Spleen (tissue), 7 donors: ENCODE measurements around the gene TRAF5.

Experiments
- CTCF ChIP-seq, 11 experiments: fragments of 200-600 bp in 7 of 11; fragments of 450-650 bp in 4 of 11; sonication (generic) in 4 of 11; IDR thresholded peaks in 8 of 11; conservative IDR thresholded peaks in 3 of 11; 1 replicate in 7 of 11; 2 replicates in 4 of 11; pipeline versions ENCODE4 v1.4.0 to v1.8.0; 2016 to 2021; ENCODE audit warnings: antibody characterized with exemption in 11 of 11, inconsistent platforms in 4 of 11, mild to moderate bottlenecking in 1 of 11
- POLR2AphosphoS5 ChIP-seq, 3 donors: sonication (generic); formaldehyde crosslinking; IDR thresholded peaks; one replicate each; pipeline ENCODE4 v1.5.1; 2017; ENCODE audit warnings: antibody characterized with exemption in 3 of 3
- donor health status: DM: no; HTN: no; CAD: no; lungs with moderate emphysema.
- donor health status: DM: no; HTN: no; CAD: no.
- donor health status: DM: no; HTN: no; CAD: no.

- TF ChIP-seq POLR2AphosphoS5 (IDR thresholded peaks at IDR 0.05) = no peak
- TF ChIP-seq CTCF (IDR thresholded peaks at IDR 0.05 in 8 of 11, conservative IDR thresholded peaks at IDR 0.05 in 3 of 11) = no peak
Measured at GRCh38 chr1:211330282-211330936, 3.8 kb downstream of the TRAF5 start.
